Measurements from ENCODE around the gene ZNF215. TPM values are rescaled to one million over a fixed set of nuclear protein-coding genes. Genes with fewer than 3 reads are reported as not detected.
"Not testable (repeated sequence)": the region's sequence is repeated elsewhere in the genome, so short reads cannot be mapped to it uniquely, and the experiment has no call there.

The ZNF215 gene
- total and polyA plus RNA-seq, 4 donors: 0.26 to 3.9 (median 0.85) TPM

- ATAC-seq (ENCODE audit: insufficient read depth, low FRiP score): no peak
- H3K4me3 ChIP-seq: no peak overlapping the region
- no peak for DNase-seq
These were observed 42.6 kb downstream of the ZNF215 start for GRCh38 chr11:6968816-6969215.

DNA sequence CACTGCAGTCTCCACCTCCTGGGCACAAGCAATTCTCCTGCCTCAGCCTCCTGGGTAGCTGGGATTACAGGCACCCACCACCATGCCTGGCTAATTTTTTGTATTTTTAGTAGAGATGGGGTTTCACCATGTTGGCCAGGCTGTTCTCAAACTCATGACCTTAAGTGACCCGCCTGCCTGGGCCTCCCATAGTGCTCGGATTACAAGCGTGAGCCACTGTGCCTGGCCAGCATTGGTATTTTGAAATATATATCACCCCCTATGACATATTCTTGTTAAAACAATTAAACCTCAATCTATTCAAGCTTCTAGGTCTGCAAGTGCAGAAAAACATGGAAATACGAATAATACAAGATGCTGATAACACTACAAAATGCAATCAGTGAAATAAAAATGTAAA is 43.6 kb downstream of the ZNF215 start:
- H3K27ac ChIP-seq (ENCODE audit: low read depth in 1 of 2, low read length in 1 of 2); H3K27me3 ChIP-seq (ENCODE audit: control insufficient read depth in 3 of 3, insufficient read depth in 3 of 3, low read length in 2 of 3); H3K4me1 ChIP-seq (ENCODE audit: control insufficient read depth in 5 of 5, insufficient read depth in 5 of 5, low read length in 5 of 5); H3K4me3 ChIP-seq; H3K9ac ChIP-seq (ENCODE audit: insufficient read depth in 1 of 2, low read length in 2 of 2); H3K36me3 ChIP-seq (ENCODE audit: control insufficient read depth in 4 of 4, insufficient read depth in 4 of 4, low read length in 4 of 4); ATAC-seq (ENCODE audit: insufficient read depth, low FRiP score); H3K9me3 ChIP-seq (ENCODE audit: control insufficient read depth in 4 of 4, insufficient read depth in 3 of 4, low read length in 3 of 4); DNase-seq: not testable (repeated sequence)
- WGBS, 2 donors: 63 to 86% methylated on average over 4 of the region's 4 CpGs

More at GRCh38 chr11:6968816-6969215, 42.6 kb downstream of the ZNF215 start:
- no peak for TF ChIP-seq CTCF (IDR thresholded peaks at IDR 0.05; ENCODE audit: control extremely low read depth, extremely low read depth)
- Histone ChIP-seq H3K27ac (ENCODE audit: low read depth in 1 of 2, low read length in 1 of 2) (no peak overlapping the region), H3K9ac (ENCODE audit: insufficient read depth in 1 of 2, low read length in 2 of 2) (no peak overlapping the region), H3K36me3 (ENCODE audit: control insufficient read depth in 4 of 4, insufficient read depth in 4 of 4, low read length in 4 of 4) (no peaks in the 10 kb centered on the region), H3K9me3 (ENCODE audit: control insufficient read depth in 4 of 4, insufficient read depth in 3 of 4, low read length in 3 of 4) (peaks cover 0 to 2% (median 0%) of the 10 kb centered on the region in 4 donors), H3K4me1 (ENCODE audit: control insufficient read depth in 5 of 5, insufficient read depth in 5 of 5, low read length in 5 of 5) (no peaks in the 10 kb centered on the region), H3K27me3 (ENCODE audit: control insufficient read depth in 3 of 3, insufficient read depth in 3 of 3, low read length in 2 of 3) (no peaks in the 10 kb centered on the region)
- WGBS, 2 donors: 97 to 100% methylated on average over 1 of the region's 1 CpG

DNA sequence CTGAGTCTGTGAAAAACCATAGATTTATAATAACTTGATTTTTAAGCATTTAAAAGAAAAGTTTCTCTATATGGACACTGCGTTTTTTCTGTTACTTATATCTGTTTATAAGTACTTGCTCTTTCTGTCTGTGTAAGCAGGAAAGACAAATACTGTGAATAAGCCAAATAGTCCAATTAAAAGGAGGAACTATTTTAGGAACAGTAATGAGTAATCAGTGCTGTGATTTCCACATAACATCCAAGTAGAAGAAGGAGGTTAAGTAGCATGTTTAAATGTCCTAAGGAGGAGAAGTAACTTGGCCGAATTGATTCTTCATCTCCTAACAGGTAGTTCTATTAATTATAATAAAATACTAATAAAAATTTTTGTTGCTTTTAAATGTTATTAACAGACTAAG is 53.1 kb downstream of the ZNF215 start:
- no peak overlapping the region for H3K9ac ChIP-seq (ENCODE audit: insufficient read depth in 1 of 2, low read length in 2 of 2)
- no peak for TF ChIP-seq CTCF (IDR thresholded peaks at IDR 0.05; ENCODE audit: control extremely low read depth, extremely low read depth)
- no peaks in the 10 kb centered on the region for H3K27me3 ChIP-seq (ENCODE audit: control insufficient read depth in 3 of 3, insufficient read depth in 3 of 3, low read length in 2 of 3)
- no peaks in the 10 kb centered on the region for H3K9me3 ChIP-seq (ENCODE audit: control insufficient read depth in 4 of 4, insufficient read depth in 3 of 4, low read length in 3 of 4)
- no peaks in the 10 kb centered on the region for H3K36me3 ChIP-seq (ENCODE audit: control insufficient read depth in 4 of 4, insufficient read depth in 4 of 4, low read length in 4 of 4)
- no peaks in the 10 kb centered on the region for H3K4me1 ChIP-seq (ENCODE audit: control insufficient read depth in 5 of 5, insufficient read depth in 5 of 5, low read length in 5 of 5)
- 67 to 77% methylated on average over 2 of the region's 2 CpGs for WGBS, 2 donors
- no peak for DNase-seq
- ATAC-seq (ENCODE audit: insufficient read depth, low FRiP score): no peak
- no peak overlapping the region for H3K4me3 ChIP-seq
- H3K27ac ChIP-seq (ENCODE audit: low read depth in 1 of 2, low read length in 1 of 2): no peak overlapping the region

DNA sequence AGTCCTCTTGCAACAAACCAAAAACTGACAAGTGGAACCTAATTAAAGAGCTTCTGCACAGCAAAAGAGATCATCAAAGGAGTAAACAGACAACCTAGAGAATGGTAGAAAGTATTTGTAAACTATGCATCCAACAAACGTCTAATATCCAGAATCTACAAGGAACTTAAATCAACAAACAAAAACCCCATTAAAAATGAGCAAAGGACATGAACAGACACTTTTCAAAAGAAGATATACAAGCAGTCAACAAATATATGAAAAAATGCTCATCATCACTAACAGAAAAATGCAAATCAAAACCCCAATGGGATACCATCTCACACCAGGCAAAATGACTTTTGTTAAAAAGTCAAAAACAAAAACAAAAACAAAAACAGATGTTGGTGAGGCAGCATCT is 60.3 kb downstream of the ZNF215 start:
- Histone ChIP-seq H3K36me3 (ENCODE audit: control insufficient read depth in 4 of 4, insufficient read depth in 4 of 4, low read length in 4 of 4) (no peaks in the 10 kb centered on the region), H3K4me1 (ENCODE audit: control insufficient read depth in 5 of 5, insufficient read depth in 5 of 5, low read length in 5 of 5) (no peaks in the 10 kb centered on the region), H3K9ac (ENCODE audit: insufficient read depth in 1 of 2, low read length in 2 of 2) (no peak overlapping the region), H3K27me3 (ENCODE audit: control insufficient read depth in 3 of 3, insufficient read depth in 3 of 3, low read length in 2 of 3) (no peaks in the 10 kb centered on the region), H3K9me3 (ENCODE audit: control insufficient read depth in 4 of 4, insufficient read depth in 3 of 4, low read length in 3 of 4) (no peaks in the 10 kb centered on the region), H3K4me3 (no peak overlapping the region), H3K27ac (ENCODE audit: low read depth in 1 of 2, low read length in 1 of 2) (no peak overlapping the region)
- WGBS, 2 donors: 62 to 68% methylated on average over 1 of the region's 1 CpG
- no peak for TF ChIP-seq CTCF (IDR thresholded peaks at IDR 0.05; ENCODE audit: control extremely low read depth, extremely low read depth)
- DNase-seq (no peak), ATAC-seq (ENCODE audit: insufficient read depth, low FRiP score) (no peak)
